HG03520 (cell line): ENCODE measurements around the gene TECPR1.

ENCODE experiments used
- ATAC-seq: cut with Tn5 transposase; IDR thresholded peaks from one replicate; pipeline ENCODE4 v1.9.1; 2021; ENCODE audit warnings: mild to moderate bottlenecking, moderate library complexity; ENCODE audit not compliant: unreplicated experiment

TECPR1 gene, protein sequence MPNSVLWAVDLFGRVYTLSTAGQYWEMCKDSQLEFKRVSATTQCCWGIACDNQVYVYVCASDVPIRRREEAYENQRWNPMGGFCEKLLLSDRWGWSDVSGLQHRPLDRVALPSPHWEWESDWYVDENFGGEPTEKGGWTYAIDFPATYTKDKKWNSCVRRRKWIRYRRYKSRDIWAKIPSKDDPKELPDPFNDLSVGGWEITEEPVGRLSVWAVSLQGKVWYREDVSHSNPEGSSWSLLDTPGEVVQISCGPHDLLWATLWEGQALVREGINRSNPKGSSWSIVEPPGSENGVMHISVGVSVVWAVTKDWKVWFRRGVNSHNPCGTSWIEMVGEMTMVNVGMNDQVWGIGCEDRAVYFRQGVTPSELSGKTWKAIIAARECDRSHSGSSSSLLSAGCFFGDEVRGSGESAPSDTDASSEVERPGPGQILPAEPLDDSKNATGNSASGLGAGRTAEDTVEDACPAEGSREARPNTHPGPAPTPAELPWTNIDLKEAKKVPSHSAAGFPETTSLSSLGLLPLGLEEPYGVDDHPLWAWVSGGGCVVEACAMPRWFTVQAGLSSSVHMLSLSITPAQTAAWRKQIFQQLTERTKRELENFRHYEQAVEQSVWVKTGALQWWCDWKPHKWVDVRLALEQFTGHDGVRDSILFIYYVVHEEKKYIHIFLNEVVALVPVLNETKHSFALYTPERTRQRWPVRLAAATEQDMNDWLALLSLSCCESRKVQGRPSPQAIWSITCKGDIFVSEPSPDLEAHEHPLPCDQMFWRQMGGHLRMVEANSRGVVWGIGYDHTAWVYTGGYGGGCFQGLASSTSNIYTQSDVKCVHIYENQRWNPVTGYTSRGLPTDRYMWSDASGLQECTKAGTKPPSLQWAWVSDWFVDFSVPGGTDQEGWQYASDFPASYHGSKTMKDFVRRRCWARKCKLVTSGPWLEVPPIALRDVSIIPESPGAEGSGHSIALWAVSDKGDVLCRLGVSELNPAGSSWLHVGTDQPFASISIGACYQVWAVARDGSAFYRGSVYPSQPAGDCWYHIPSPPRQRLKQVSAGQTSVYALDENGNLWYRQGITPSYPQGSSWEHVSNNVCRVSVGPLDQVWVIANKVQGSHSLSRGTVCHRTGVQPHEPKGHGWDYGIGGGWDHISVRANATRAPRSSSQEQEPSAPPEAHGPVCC

DNA sequence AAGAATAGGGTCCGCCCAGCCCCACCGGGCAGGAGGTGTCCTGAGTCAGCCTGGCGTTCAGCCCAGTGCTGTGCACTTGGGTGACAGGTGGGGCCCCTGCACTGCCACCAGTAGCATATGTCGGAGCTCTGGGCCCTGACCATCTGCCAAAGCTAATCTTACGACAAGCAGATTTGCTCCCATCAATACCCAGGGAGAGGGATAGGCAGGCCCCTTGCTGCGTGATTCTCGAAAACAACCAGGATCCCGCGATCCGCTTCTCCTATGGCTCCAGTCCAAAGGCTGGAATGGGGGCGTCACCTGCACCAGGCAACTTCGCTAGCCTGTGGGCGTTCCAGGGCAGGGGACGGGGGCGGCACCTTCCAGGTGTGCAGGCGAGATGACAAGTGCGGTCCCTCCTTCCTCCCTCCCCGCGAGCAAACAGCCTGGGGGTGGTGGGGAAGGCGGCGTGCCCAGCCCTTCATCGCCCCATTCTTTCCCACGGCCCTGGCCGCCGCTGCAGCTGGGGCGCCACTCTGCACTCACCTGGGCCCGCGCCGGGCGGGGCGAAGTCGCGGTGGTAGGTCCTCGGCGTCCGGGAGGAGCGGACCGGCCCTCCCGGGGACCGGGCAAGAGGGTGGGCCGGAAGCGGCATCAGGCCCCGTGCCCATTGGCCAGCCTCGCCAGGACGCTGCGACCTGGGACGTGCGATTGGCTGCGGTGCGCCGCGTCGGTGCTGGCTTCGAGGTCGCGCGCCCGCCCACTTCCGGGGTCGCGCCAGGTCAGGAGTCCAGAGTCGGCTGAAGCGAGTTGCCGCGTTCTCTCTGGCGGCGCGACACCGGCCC is at the start of gene TECPR1:
TSS of gene TECPR1 (minus strand) at position 632 of the 824 bp plus-strand sequence. CDS start 6,086 bp downstream, outside the sequence.
- peak; percentile 98 for ATAC-seq

DNA sequence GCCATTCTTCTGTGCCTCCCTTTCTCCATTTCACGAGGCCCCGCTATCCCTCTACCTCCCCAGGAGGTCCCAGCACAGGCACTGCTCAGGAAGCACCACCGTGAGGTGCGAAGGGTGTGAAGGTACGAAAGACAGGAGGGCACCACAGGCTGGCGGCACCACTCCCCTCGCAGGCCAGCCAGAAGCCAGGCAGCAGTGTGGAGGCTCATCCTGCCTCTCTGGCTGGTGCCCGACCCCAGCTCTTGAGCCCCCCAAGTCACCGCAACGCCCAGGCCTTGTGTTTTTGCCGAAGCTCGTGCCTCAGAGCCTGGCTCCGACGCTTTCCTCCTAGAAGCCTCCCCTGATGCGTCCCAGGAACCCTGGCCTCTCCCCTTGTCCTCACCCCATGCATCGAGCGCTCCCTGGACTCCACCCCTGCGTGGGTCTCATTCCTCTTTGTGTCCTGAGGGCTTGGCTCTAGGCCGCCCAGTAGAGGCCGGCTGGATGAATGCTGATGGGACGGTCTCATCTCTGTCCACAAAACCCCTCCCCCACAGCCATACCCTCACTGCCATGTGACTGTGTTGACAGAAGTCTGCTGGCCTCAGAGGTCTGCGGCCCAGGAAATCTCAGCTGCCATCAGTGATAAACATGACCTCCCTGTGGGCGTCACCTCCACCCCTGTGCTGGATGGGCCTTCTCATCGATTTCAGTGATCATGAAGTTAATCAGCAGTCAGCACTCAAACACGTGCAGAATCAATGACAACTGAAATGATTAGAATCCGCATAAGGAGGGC is 48.8 kb upstream of the TECPR1 start:
- ATAC-seq, result no peak

DNA sequence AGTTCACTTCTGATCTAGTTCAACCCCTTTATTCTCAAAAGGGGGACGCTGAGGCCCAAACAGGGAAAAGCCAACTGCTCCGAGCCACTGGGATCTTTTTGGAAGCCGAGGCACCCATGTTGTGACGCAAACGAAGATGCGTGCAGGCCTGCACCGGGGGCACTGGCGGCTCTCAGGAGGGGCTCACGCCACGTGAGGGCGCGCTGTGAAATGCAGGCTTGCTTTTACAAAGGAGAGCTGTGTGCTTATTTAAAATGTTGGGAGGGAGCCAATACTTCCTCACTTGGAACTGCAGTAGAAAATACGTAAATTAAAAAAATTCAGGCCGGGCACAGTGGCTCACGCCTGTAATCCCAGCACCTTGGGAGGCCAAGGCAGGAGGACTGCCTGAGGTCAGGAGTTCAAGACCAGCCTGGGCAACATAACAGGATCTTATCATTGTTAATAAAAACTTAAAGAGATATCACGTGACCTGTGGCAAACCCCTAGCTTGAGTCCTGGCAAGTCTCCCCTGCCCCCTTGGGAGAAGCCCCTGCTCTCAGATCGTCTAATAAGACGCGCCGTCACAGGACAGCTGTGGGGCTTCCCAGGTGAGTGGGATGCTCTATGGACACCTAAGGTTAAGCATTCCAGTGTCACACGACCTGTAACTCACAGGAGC is 45.7 kb upstream of the TECPR1 start:
- no peak for ATAC-seq

DNA sequence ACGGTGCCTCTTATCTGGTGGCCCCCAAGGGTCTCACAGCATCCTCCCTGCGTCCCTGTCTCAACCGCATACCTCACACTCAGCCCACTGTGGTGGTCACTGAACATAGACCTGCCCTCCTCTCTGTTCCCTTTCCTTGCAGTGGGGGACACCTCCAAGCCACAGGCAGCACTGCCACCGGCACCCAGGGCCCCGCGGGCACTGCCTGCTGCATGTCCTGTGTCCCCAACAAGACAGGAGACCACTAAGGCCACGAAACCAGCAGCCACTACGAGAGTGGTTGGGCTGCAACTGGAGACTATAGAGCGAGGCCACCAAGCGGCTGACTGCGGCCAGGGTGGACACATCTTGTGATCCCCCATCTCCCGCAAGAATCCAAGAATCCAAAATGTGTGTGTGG is 44.8 kb upstream of the TECPR1 start:
- ATAC-seq, result no peak

DNA sequence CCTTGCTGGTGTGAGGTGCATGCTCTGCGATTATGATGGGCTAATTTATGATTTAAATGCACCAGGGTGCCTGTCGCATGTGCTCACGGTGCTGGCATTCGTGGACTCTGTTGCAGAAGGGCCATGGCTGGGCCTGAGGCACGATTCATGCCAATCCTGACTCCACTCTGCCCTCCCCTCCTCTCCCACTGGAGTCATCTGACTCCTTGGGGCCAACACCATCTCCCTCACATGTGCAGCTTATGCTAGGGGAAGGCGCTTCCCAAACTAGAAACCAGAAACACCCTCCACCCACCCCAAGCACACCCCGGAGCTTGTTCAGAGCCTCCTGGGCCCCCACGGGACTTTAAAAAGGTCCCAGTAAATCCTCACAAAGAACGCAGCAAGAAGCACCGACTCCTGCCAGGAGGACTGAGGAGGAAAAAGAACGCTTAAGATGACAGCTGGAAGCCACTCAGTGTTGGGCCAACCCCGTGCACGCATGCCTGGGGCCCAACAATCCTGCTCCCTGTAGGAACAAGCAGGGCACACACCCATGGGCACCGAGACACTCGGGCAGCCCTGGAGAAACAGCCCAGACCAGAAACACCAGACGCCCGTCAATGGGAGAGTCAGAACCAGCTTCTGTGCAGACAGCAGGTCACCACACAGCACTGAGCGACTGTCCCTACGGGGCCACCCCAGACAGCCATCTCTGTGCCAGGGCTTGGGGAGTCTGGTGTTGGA is 43.6 kb upstream of the TECPR1 start:
- no peak for ATAC-seq

DNA sequence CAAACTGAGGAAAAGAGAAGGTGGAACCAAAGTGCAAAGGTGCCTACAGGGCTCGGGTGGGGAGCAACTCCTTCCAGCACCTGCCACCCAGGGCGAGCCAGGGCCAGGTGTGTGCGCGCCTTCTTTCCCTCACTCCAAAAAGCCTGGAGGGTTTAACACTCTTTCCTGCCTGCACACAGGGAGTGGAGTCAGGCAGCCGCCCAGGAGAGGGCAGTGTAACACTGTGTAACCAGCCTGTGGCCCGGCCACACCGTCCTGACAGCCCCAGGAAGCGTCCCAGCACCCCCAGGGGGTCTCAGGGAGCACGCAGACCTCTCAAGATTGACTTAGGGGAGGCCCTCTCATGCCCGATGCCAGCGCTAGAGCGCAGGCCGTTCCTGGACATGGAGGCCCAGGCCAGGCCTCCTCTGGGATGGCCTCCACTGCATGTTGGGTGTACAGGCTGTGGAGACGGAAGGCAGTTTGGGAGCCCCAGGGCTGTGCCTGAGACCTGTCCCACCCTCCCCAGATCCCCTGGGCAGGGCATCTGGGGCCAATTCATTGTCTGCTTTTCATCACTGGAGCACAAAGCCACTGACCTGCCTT is 42.9 kb upstream of the TECPR1 start:
- ATAC-seq, result peak; percentile 61

DNA sequence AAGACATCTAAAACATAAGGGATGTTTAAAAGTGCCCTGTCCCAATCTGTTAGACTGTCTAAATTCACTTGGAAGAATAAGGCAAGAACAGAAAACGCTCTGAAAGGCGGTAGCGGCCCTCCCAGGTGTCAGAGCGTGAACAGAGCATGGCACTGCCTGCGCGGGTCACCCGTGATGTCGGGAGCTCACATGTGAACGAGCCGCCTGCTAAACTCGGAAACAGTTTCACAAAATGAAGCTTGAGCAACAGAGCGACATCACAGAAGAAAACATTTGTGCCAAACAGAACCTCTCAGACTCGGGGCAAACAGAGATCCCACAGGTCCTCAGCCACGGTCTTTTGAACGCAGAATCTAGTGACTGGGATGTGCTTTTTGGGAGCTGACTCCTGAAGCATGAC is 42.3 kb upstream of the TECPR1 start:
- no peak for ATAC-seq

DNA sequence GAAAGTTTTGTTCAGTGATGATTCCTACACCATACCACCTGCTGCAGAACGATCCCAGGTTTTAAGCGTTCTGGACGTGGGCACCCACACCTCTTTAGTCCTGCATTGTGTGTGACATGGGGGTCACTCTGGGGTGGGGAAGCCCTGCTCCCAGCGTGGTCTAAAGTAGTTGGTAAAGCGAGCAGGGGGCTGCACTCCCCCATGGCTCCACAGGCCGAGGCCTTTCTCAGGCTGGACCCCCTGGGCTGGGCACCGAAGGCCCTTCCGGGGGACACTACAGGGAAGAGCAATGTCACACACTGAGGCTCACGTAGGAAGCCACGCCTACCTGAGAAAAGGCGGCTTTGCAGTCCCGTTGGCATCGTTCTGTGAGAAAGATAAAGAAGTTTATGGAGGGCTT is 41.7 kb upstream of the TECPR1 start:
- no peak for ATAC-seq

DNA sequence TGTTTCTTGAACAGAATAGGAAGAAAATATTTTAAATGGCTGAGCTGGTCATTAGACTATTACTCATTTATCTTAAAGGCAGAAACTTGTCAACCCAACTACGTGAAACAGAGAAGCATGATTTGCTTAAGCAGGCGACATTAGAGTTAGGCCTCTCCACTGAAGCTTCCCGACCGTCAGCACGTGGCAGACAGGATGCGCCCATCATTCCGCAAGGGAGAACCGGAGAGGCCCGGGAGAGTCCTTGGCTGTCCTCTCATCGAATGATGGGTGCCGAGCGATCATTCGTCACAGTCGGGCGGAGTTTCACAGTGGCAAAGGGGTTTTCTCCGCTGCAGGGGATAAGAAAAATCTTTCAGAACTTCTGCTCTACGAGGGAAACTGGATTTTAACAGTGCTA is 41.2 kb upstream of the TECPR1 start:
- no peak for ATAC-seq

DNA sequence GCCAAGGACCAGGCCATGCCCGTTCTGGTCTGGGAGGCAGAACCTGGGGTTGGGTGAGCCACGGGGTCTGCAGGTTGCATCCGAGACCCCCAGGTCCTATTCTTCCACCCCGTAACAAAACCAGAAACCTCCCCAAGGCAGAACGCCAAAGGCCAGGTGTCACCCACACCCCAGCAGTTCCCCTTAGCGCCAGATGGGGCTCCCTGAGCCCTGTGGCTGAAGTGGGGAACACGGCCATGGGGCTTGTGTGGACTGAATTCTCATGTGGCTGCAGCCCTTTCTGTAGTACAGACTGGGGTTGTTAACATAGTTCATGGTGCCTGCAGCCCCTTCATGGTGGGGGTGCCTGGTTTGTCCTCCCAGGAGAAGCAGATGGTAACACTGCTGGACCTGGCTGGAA is 39.7 kb upstream of the TECPR1 start:
- no peak for ATAC-seq

DNA sequence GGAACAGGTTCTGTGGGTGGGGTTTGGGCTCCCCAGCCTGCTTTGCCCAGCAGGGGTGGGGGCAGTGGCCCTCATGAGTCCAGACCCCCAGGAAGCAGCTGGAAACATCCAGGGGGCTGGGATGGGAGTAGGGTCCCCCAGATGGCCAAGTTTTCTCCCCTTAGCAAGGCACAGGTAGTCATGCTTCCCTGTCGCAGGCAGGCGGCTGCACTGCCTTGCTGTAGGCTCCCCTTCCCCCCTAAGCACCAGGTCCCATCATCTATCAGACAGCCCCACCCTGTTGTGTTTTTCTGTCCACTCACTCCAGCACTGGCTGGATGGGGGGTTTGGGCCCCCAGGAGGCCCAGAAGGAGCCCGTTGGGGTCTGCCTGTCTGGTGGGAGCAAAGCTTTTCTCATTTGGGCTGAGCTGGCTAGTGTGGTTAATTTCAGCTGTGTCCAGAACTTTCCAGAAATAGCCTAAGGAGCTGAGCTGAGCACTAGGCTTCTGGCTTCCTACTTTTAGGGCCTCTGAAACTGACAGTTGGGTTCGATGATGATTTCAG is 37.4 kb upstream of the TECPR1 start:
- no peak for ATAC-seq

DNA sequence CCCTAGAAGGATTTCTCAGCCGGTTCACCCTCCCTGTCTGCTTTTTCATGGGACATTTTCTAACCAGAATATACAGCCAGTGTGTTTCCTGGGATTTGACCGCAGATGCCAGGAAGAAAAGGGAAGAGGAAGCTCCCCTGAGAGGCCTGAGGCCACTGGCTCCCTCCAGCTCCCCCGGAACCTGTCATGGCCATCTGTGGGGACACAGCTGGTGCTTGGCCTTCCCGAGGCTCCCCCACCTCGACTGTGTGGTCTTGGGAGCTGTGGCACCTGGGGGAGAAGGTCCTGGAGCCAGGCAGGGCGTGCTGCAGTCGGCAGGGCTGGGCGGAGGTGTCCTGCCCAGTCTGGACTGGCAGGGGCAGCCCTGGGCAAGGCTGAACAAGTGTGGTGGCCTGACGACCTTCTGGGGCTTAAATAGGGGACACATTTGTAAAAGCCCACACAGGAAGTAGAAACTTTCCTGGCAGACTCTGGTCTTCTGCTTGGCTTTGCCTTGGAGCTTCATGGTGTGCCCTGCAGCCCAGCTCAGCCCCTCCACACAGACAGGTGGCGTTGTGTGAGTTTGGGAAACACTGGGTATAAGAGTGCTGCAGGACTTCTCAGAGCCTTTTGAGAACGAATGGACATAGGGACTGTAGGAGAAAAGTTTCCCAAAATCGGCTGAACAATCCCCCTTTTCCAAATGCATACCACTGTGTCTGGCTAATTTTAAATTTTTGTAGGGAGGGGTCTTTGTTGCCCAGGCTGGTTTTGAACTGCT is 36.2 kb upstream of the TECPR1 start:
- ATAC-seq, result no peak

DNA sequence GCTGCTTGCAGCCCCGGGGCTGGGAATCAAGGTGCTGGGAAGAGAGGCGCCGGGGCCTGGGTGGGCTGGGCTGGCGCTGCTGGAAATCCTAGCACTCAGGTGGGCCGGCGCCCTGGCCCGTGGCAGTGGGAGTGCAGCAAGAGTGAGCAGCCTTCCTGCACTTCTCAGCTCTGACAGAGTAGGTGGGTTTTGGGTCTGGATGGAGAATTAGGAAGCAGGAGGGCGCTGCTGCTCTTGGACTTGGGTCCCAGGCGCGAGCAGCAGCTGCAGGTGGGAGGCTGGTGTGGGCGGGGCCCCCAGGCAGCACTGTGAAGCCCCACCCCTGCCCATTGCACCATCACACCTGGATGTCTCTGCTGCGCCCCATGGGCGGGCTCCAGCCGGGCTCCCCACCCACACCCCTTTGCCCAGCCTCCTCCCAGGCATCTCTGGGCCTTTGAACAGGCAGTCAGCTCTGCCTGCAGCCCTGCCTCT is 35.5 kb upstream of the TECPR1 start:
- no peak for ATAC-seq

DNA sequence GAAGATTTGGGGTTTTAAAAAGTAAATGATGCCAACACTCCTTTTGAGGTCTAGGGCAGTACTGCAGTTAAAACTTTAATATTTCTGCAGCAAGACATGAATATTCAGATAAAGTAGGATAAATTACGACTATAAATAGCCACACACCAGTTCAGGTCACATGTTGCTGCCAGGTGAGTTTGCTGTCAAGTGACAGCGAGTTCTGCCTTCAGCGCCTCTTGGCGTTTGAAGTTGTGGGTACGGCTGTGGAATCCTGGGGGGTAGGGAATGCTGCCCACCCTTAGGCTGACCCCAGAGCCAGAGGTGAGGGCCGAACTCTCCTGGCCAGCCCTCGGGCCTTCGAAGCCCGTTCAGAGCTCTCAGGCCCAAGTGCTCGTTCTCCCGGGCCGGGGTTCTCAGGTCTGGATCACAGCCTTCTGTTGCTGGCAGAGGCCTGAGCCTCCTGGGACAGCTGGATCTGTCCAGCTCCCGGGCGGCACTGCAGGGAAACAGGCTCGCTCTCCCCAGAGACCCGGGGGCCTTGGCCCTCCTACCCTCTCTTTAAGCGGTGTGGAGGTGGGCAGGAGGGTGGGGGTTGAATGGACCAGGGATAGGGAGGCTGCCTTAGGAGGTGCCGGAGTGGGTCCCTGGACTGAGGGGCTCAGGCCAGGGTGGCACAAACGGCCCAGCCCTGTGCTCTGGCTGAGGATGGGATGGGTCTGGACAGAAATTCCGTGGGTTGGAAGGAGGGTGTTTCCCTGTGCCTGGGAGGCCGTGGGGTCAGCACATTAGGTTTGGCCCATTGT is 34.9 kb upstream of the TECPR1 start:
- ATAC-seq, result no peak

DNA sequence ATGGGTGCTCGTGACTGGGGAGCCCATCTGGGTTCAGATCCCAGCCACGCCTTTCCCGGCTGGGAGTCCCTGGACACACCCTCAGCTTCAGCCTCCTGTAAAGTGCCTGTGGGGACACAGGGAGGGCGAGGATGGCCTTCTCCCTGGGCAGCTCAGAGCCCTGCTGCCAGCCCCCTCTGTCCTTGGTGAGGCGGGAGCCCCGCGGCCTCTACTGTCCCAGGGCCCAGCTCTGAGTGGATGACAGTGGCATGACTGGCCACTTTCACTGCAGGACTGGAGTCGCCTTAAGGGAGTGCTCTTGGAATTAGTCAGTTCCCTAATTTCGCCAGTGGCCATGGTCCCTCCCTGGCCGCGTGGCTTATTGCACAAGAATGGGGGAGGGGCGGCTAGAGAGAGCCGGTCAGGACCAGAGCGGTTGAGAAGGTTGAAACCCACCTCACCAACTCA is 34.1 kb upstream of the TECPR1 start:
- no peak for ATAC-seq
